Body of pancreas (tissue), 4 donors: ENCODE data around the gene DTNB. TPM values are rescaled to one million over a fixed set of nuclear protein-coding genes. Genes with fewer than 3 reads are reported as not detected.

Source experiments
- ATAC-seq: fragments of 150-250 bp; one replicate; pipeline ENCODE4 v1.9.1; 2016
- DNase-seq, 4 donors: peaks; one replicate each; pipeline ENCODE4 v3.0.0-alpha.2; 2019
- H3K27ac ChIP-seq, 4 donors: fragments of 200-600 bp; sonication (generic); 1 replicate in 3 of 4; 2 replicates in 1 of 4; pipeline versions ENCODE4 v1.5.1 to v1.6.1; 2016 to 2019; ENCODE audit warnings: mild to moderate bottlenecking in 1 of 4, mixed read lengths in 1 of 4, moderate library complexity in 1 of 4
- H3K27me3 ChIP-seq, 2 donors: fragments of 200-600 bp; sonication (generic); one replicate each; pipeline ENCODE4 v1.6.0; 2016; ENCODE audit warnings: mild to moderate bottlenecking in 1 of 2
- H3K36me3 ChIP-seq, 2 donors: fragments of 200-600 bp; sonication (generic); replicated peaks in 1 of 2; 2 replicates each; pipeline ENCODE4 v1.5.1; 2016; ENCODE audit warnings: low read depth in 2 of 2; ENCODE audit not compliant: insufficient read depth in 1 of 2
- H3K4me1 ChIP-seq: fragments of 200-600 bp; sonication (generic); one replicate; pipeline ENCODE4 v1.6.0; 2016
- H3K4me3 ChIP-seq, 2 donors: fragments of 200-600 bp; sonication (generic); 1 replicate in 1 of 2; 2 replicates in 1 of 2; pipeline ENCODE4 v1.5.1; 2016 to 2019
- H3K9me3 ChIP-seq, 3 donors: fragments of 200-600 bp; sonication (generic); 1 replicate in 2 of 3; 2 replicates in 1 of 3; pipeline ENCODE4 v1.5.1; 2016
- POLR2A ChIP-seq, 3 donors: fragments of 450-650 bp; IDR thresholded peaks; one replicate each; pipeline ENCODE4 v1.6.1; 2016; ENCODE audit warnings: antibody characterized with exemption in 3 of 3, mild to moderate bottlenecking in 2 of 3
- WGBS, 2 donors: methylation state at CpG; one replicate each; pipeline ENCODE4 v1.1.5; 2017; 5-methylcytosine and 5-hydroxymethylcytosine counted together
- intact Hi-C: fragments of 100-400 bp; cut with DNase I; formaldehyde crosslinking; loops from one replicate; pipeline ENCODE4 v1.15.1; 2023
- total RNA-seq, 2 donors: library from RNA; depleted of rRNA; stranded (reverse); fragments of >200 nt; gene quantifications; one replicate each; pipeline ENCODE4 v1.1.0, GENCODE V29; 2016
- TF ChIP-seq, protein P1 (sequence below), 7 experiments: fragments of 450-650 bp in 4 of 7; fragments of 200-600 bp in 3 of 7; sonication (generic) in 3 of 7; IDR thresholded peaks; one replicate each; pipeline ENCODE4 v1.5.1; 2016 to 2019; ENCODE audit warnings: antibody characterized with exemption in 7 of 7

The DTNB gene
- total RNA-seq, 2 donors from 2014 or later = 17.8 to 22.6 TPM

GRCh38 chr2:25446122-25446521 is 227.3 kb downstream of the DTNB start:
- Histone ChIP-seq H3K4me3 (no peak overlapping the region), H3K9me3 (no peaks in the 10 kb centered on the region), H3K36me3 (no peaks in the 10 kb centered on the region), H3K27me3 (no peaks in the 10 kb centered on the region), H3K27ac (no peak overlapping the region), H3K4me1 (peaks cover 42% of the 10 kb centered on the region)
- WGBS, 2 donors = 86 to 92% methylated on average over 4 of the region's 4 CpGs
- no peak for DNase-seq
- TF ChIP-seq, protein P1, sequence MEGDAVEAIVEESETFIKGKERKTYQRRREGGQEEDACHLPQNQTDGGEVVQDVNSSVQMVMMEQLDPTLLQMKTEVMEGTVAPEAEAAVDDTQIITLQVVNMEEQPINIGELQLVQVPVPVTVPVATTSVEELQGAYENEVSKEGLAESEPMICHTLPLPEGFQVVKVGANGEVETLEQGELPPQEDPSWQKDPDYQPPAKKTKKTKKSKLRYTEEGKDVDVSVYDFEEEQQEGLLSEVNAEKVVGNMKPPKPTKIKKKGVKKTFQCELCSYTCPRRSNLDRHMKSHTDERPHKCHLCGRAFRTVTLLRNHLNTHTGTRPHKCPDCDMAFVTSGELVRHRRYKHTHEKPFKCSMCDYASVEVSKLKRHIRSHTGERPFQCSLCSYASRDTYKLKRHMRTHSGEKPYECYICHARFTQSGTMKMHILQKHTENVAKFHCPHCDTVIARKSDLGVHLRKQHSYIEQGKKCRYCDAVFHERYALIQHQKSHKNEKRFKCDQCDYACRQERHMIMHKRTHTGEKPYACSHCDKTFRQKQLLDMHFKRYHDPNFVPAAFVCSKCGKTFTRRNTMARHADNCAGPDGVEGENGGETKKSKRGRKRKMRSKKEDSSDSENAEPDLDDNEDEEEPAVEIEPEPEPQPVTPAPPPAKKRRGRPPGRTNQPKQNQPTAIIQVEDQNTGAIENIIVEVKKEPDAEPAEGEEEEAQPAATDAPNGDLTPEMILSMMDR (IDR thresholded peaks at IDR 0.05) = no peak
- TF ChIP-seq POLR2A (IDR thresholded peaks at IDR 0.05) = no peak
- no peak for ATAC-seq
- intact Hi-C loops = no loop called here

GRCh38 chr2:25445464-25445863 is 227.9 kb downstream of the DTNB start:
- ATAC-seq (no peak), DNase-seq (no peak)
- Histone ChIP-seq H3K9me3 (no peaks in the 10 kb centered on the region), H3K36me3 (no peaks in the 10 kb centered on the region), H3K4me1 (peaks cover 42% of the 10 kb centered on the region), H3K4me3 (no peak overlapping the region), H3K27ac (no peak overlapping the region), H3K27me3 (no peaks in the 10 kb centered on the region)
- no peak for TF ChIP-seq POLR2A (IDR thresholded peaks at IDR 0.05)
- TF ChIP-seq, protein P1 (IDR thresholded peaks at IDR 0.05) = no peak
- 74 to 75% methylated on average over 8 of the region's 8 CpGs for WGBS, 2 donors
- intact Hi-C loops = no loop called here

- no peak overlapping the region for H3K27ac ChIP-seq
- intact Hi-C loops = no loop called here
- no peaks in the 10 kb centered on the region for H3K36me3 ChIP-seq
- H3K4me1 ChIP-seq = peaks cover 37% of the 10 kb centered on the region
- H3K9me3 ChIP-seq = no peaks in the 10 kb centered on the region
- TF ChIP-seq POLR2A (IDR thresholded peaks at IDR 0.05) = no peak
- TF ChIP-seq, protein P1 (IDR thresholded peaks at IDR 0.05) = no peak
- DNase-seq = no peak
- no peak for ATAC-seq
- no peaks in the 10 kb centered on the region for H3K27me3 ChIP-seq
- 19 to 26% methylated on average over 7 to 8 of the region's 8 CpGs for WGBS, 2 donors
- no peak overlapping the region for H3K4me3 ChIP-seq
Measured at GRCh38 chr2:25444608-25445270, 228.6 kb downstream of the DTNB start.

DNA sequence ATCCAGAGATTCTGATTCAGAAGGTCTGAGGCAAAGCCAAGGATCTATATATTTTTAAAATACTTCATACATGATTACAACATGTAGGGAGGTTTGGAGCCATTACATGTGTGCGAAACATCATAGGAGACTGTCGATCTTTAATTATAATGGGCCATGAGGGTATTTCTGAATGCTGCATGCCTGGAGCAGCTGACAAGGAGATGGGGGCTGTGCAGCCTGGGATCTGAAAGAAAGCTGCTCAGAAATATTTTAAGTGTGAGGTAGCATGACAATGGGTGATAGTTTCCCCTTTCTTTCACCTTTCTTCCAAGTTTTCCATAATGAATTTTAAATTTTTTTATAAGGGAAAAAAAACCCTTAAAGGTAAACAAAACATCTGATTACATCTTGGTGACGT is 229.6 kb downstream of the DTNB start:
- intact Hi-C loops = no loop called here
- Histone ChIP-seq H3K4me1 (peaks cover 28% of the 10 kb centered on the region), H3K27ac (no peak overlapping the region), H3K4me3 (no peak overlapping the region), H3K27me3 (no peaks in the 10 kb centered on the region), H3K9me3 (no peaks in the 10 kb centered on the region), H3K36me3 (no peaks in the 10 kb centered on the region)
- TF ChIP-seq, protein P1 (IDR thresholded peaks at IDR 0.05) = no peak
- TF ChIP-seq POLR2A (IDR thresholded peaks at IDR 0.05) = no peak
- ATAC-seq (no peak), DNase-seq (no peak)
- 84 to 87% methylated on average over 3 of the region's 3 CpGs for WGBS, 2 donors

DNA sequence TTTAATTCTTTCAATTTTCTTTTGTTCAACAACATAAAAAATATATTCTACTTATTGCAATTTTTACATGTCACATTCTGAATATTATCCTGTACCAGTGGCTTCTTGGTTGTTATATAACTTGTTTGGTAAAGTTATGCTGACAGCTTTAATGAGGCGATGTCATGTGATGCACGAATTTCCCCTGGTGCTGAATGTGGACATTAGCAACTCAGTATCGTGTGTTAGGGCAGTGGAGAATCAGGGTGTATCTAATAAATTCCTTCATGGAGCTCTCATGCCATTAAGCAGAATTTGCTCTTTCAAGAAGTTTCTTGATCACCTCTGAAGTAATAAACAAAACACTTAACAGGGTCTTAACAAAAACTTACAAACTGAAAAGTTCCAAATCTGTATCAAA is 232.0 kb downstream of the DTNB start:
- WGBS, 2 donors = 80 to 86% methylated on average over 3 of the region's 3 CpGs
- DNase-seq = no peak
- Histone ChIP-seq H3K9me3 (no peaks in the 10 kb centered on the region), H3K4me1 (peaks cover 22% of the 10 kb centered on the region), H3K27me3 (no peaks in the 10 kb centered on the region), H3K4me3 (no peak overlapping the region), H3K27ac (no peak overlapping the region), H3K36me3 (no peaks in the 10 kb centered on the region)
- TF ChIP-seq, protein P1 (IDR thresholded peaks at IDR 0.05) = no peak
- no peak for TF ChIP-seq POLR2A (IDR thresholded peaks at IDR 0.05)
- ATAC-seq = no peak
- intact Hi-C loops = no loop called here
